PFSK-1 (cell line): ENCODE measurements around the gene PPP1R9A.

Experiments used
- FOXP2 ChIP-seq: optimal IDR thresholded peaks from 2 replicates; pipeline ENCODE3; 2011; ENCODE audit warnings: borderline replicate concordance, control low read depth, inconsistent platforms; ENCODE audit not compliant: insufficient read depth; ENCODE audit errors: extremely low read length, extremely low read depth
- POLR2AphosphoS5 ChIP-seq: IDR thresholded peaks from 2 replicates; pipeline ENCODE4 v1.6.1; 2012; ENCODE audit warnings: low read depth, mild to moderate bottlenecking, control low read depth, low read length, moderate library complexity
- REST ChIP-seq, 2 experiments: IDR thresholded peaks; 2 replicates each; pipeline versions ENCODE4 v1.6.1 to v1.8.0; 2011 to 2012; ENCODE audit warnings: low read depth in 2 of 2, low read length in 2 of 2, control low read depth in 1 of 2, inconsistent platforms in 1 of 2, mild to moderate bottlenecking in 1 of 2, moderate library complexity in 1 of 2; ENCODE audit not compliant: insufficient read depth in 1 of 2
- SIN3A ChIP-seq: IDR thresholded peaks from 2 replicates; pipeline ENCODE4 v1.6.1; 2012; ENCODE audit warnings: mild to moderate bottlenecking, low read length, moderate library complexity, borderline replicate concordance; ENCODE audit not compliant: insufficient read depth
- TAF1 ChIP-seq: IDR thresholded peaks from 2 replicates; pipeline ENCODE4 v1.6.1; 2012; ENCODE audit warnings: low read length, control low read depth, borderline replicate concordance; ENCODE audit not compliant: insufficient read depth

The PPP1R9A gene

DNA sequence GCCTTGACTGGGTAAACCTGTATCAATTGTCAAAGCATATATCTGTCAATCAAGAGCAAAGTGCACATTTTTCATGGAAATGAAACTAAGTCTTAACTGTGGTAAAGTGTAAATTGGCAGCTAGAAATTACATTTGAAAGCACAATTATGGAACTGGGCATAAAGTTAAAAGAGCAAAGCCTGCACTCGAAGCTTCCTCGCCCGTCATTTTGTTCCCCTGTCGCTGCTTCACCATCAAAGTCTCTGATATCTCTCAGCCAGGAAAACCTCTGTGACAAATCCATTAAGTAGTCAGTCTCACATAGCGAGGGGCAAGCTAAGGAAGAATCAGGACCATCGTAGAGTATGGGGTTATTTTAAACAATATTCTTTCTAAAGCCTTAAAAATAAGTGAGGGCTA is 389.1 kb downstream of the PPP1R9A start:
- TF ChIP-seq SIN3A = no peak
- no peak for TF ChIP-seq FOXP2
- no peak for TF ChIP-seq POLR2AphosphoS5
- no peak for TF ChIP-seq REST (IDR thresholded peaks at IDR 0.05; ENCODE audit: insufficient read depth in 1 of 2, low read depth in 2 of 2, low read length in 2 of 2)
- TF ChIP-seq TAF1 = no peak

DNA sequence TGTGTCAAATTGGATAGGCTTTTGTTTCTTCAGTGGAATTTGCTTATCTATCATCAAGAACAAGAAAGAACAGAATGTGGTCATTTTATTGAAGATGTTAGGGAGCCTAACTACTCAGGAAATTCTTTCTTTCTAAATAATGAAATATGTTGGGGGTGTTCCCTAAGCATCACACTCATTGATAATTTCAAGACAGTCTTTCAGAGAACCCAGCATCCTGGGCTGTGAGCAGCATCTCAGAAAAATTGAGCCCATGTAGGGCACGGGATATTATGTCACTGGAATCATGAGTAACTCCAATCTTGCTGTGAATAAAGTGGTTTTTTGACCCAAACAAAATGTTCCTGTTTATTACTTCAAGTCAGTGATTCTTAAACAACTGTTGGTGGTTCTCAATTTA is 389.6 kb downstream of the PPP1R9A start:
- no peak for TF ChIP-seq FOXP2
- no peak for TF ChIP-seq POLR2AphosphoS5
- TF ChIP-seq SIN3A = no peak
- TF ChIP-seq TAF1 = no peak
- no peak for TF ChIP-seq REST (IDR thresholded peaks at IDR 0.05; ENCODE audit: insufficient read depth in 1 of 2, low read depth in 2 of 2, low read length in 2 of 2)

DNA sequence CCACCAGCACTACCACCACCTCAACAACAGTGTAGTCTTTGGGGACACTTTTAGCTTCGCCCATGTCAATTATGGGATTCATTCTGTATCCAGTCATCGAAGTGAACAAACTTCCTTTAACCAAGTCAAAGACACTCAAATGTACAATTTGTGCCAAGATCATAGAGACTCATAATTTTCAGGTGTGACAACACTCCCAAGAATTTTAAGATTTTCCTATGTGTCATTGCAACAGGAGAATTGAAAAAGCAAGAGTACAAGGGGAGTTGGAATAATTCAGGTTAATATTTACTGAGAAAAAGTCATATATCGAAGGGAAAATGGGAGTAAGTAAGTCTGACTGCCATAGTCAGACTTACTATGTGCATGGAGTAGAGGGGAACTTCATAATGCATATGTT is 390.7 kb downstream of the PPP1R9A start:
- TF ChIP-seq TAF1 (no peak), REST (IDR thresholded peaks at IDR 0.05; ENCODE audit: insufficient read depth in 1 of 2, low read depth in 2 of 2, low read length in 2 of 2) (no peak), FOXP2 (no peak), SIN3A (no peak), POLR2AphosphoS5 (no peak)

DNA sequence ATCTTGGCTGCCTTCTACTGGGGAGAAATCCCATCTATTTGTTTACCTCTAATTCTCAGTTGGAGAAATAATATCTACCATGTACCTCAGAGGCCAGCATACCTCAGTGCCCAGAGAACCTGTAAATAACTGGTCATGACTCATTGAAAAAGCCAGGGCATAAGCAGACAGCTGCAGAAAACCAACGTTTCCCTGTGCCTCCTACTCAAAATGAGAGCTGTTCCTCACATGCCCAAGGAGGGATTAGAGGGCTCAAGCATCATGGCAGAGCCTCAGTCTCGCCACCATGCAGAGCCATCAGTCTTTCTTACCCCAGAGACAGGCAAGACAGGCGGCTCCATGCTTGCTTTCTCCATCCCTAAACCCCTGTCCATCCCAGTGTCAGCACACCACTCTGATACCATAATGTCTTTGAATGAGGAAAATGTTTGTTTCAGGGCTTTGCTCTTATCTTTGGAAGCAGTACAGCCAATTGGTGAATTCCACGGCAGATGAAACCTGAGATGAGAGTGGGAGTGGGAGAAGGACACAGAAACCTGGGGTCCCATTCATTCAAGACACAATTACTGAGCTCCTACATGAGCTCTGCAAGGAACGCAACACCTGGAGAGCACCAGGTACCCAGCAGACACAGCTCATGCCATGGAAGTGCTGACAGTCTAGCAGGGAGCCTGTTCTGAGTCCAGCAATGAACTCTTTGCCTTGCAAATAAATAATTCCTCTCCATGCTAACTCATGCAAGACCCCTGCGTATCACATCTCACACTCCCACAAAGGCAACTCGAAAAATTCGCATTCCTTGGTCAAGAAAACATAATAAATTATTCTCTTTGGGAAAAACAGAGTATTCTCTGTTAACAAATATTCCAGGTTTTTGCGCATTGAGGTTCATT is 395.9 kb downstream of the PPP1R9A start:
- TF ChIP-seq SIN3A (no peak), FOXP2 (no peak), REST (IDR thresholded peaks at IDR 0.05; ENCODE audit: insufficient read depth in 1 of 2, low read depth in 2 of 2, low read length in 2 of 2) (no peak), TAF1 (no peak), POLR2AphosphoS5 (no peak)
